Measurements from ENCODE around the gene PIGW. TPM values are rescaled to one million over a fixed set of nuclear protein-coding genes. Genes with fewer than 3 reads are reported as not detected.

PIGW gene
- total and polyA plus RNA-seq, 2 donors from 2014 or later, result 4.7 to 11.1 TPM

GRCh38 chr17:36501963-36502362 lies 32.8 kb upstream of the PIGW start:
- peaks cover 0 to 39% (median 33%) of the 10 kb centered on the region in 3 donors for H3K36me3 ChIP-seq (ENCODE audit: control insufficient read depth in 2 of 3, insufficient read depth in 3 of 3, low read length in 3 of 3)
- DNase-seq (peak in 1 of 5 donors; percentile 22), FAIRE-seq (no peak)
- H3K27ac ChIP-seq (ENCODE audit: low read depth in 2 of 2, low read length in 2 of 2), result no peak overlapping the region
- no peaks in the 10 kb centered on the region for H3K27me3 ChIP-seq (ENCODE audit: control insufficient read depth, insufficient read depth, low read length)
- H3K9me3 ChIP-seq (ENCODE audit: control insufficient read depth in 2 of 3, insufficient read depth in 1 of 3, low read length in 3 of 3), result no peaks in the 10 kb centered on the region
- TF ChIP-seq CTCF (IDR thresholded peaks at IDR 0.05; ENCODE audit: borderline replicate concordance, extremely low read depth, insufficient read depth), result no peak
- no peak overlapping the region for H3K4me3 ChIP-seq (ENCODE audit: low read length in 3 of 3)
- no peaks in the 10 kb centered on the region for H3K4me1 ChIP-seq (ENCODE audit: control insufficient read depth in 2 of 3, insufficient read depth in 2 of 3, low read depth in 1 of 3, low read length in 3 of 3)
- intact Hi-C loops (cut with DNase I), result no loop called here
- no peak overlapping the region for H3K9ac ChIP-seq (ENCODE audit: low read length in 3 of 3)

- H3K27ac ChIP-seq (ENCODE audit: low read depth in 2 of 2, low read length in 2 of 2), result no peak overlapping the region
- peaks cover 0 to 27% (median 24%) of the 10 kb centered on the region in 3 donors for H3K36me3 ChIP-seq (ENCODE audit: control insufficient read depth in 2 of 3, insufficient read depth in 3 of 3, low read length in 3 of 3)
- H3K4me1 ChIP-seq (ENCODE audit: control insufficient read depth in 2 of 3, insufficient read depth in 2 of 3, low read depth in 1 of 3, low read length in 3 of 3), result no peaks in the 10 kb centered on the region
- H3K4me3 ChIP-seq (ENCODE audit: low read length in 3 of 3), result no peak overlapping the region
- no peaks in the 10 kb centered on the region for H3K9me3 ChIP-seq (ENCODE audit: control insufficient read depth in 2 of 3, insufficient read depth in 1 of 3, low read length in 3 of 3)
- intact Hi-C loops (cut with DNase I), result no loop called here
- TF ChIP-seq CTCF (IDR thresholded peaks at IDR 0.05; ENCODE audit: borderline replicate concordance, extremely low read depth, insufficient read depth), result no peak
- FAIRE-seq (no peak), DNase-seq (peak in 1 of 5 donors; percentile 41)
- no peak overlapping the region for H3K9ac ChIP-seq (ENCODE audit: low read length in 3 of 3)
- no peaks in the 10 kb centered on the region for H3K27me3 ChIP-seq (ENCODE audit: control insufficient read depth, insufficient read depth, low read length)
Measured at GRCh38 chr17:36503456-36504155, 31.2 kb upstream of the PIGW start.

GRCh38 chr17:36504156-36504545 lies 30.6 kb upstream of the PIGW start:
- no peak for FAIRE-seq

More at GRCh38 chr17:36504156-36504545, 30.6 kb upstream of the PIGW start:
- no peaks in the 10 kb centered on the region for H3K27me3 ChIP-seq (ENCODE audit: control insufficient read depth, insufficient read depth, low read length)
- no peaks in the 10 kb centered on the region for H3K9me3 ChIP-seq (ENCODE audit: control insufficient read depth in 2 of 3, insufficient read depth in 1 of 3, low read length in 3 of 3)
- no peaks in the 10 kb centered on the region for H3K4me1 ChIP-seq (ENCODE audit: control insufficient read depth in 2 of 3, insufficient read depth in 2 of 3, low read depth in 1 of 3, low read length in 3 of 3)
- DNase-seq, result no peak
- H3K27ac ChIP-seq (ENCODE audit: low read depth in 2 of 2, low read length in 2 of 2), result no peak overlapping the region
- intact Hi-C loops (cut with DNase I), result no loop called here
- H3K9ac ChIP-seq (ENCODE audit: low read length in 3 of 3), result no peak overlapping the region
- H3K36me3 ChIP-seq (ENCODE audit: control insufficient read depth in 2 of 3, insufficient read depth in 3 of 3, low read length in 3 of 3), result peaks cover 0 to 25% (median 21%) of the 10 kb centered on the region in 3 donors
- no peak for TF ChIP-seq CTCF (IDR thresholded peaks at IDR 0.05; ENCODE audit: borderline replicate concordance, extremely low read depth, insufficient read depth)
- H3K4me3 ChIP-seq (ENCODE audit: low read length in 3 of 3), result no peak overlapping the region
